Measurements from ENCODE around the gene CABLES2. TPM values are rescaled to one million over a fixed set of nuclear protein-coding genes. Genes with fewer than 3 reads are reported as not detected.

CABLES2 gene
- total RNA-seq, 4 donors from 2014 or later: 0.29 to 10.6 (median 2.6) TPM

DNA sequence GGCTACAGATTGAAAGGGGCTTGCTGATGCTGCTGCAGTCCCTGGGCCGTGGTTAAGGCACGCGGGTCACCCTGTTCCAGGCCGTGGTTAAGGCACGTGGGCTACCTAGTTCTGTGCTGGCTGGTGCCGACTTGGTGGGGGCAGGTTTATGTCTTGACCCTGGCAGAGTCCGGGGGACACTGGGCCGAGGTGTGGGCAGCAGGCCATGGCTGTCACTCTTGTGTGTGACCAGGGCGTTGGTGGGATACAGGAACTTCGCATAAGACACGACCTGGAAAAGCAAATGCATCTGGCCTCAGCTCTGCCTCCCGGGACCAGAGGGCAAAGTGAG lies 13.8 kb downstream of the CABLES2 start:
- TF ChIP-seq POLR2A (IDR thresholded peaks at IDR 0.05): no peak
- intact Hi-C loops (cut with DNase I; ENCODE audit: low total_unique reads): no loop called here

DNA sequence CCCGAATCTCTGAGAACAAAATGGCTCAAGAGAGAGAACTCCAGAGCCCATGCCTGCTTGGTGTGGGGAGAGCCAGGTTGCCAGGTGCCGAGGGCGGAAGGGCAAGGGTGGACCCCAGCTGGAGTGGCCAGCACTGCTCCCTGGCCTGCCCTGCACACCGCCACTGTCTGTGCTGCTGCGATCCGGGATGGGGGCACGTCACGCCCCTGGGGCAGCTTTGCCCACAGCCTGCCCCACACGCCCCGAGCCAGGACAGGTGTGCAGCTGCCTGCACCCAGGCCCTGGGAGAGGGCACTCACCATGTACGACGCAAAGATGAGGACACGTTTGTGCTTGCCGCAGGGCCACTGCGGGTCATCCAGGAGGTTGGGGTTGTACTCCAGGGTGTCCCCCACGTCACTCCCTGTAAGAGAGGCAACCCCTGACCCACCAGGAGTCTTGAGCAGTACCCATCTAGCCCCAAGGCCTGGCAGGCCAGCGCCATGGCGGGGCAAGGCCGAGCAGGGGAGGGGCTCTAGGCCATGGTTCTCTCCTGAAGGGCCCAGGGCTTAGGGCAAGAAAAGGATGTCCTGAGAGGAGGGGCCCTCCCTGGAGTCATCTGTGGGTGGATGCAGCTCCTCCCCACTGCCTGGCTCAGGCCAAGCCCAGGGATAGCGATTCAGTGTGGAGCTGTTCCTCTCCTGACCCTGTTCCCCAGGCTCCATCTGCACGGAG lies 14.3 kb downstream of the CABLES2 start:
- no peaks in the 10 kb centered on the region for H3K36me3 ChIP-seq
- H3K27me3 ChIP-seq: no peaks in the 10 kb centered on the region
- TF ChIP-seq, protein P1, sequence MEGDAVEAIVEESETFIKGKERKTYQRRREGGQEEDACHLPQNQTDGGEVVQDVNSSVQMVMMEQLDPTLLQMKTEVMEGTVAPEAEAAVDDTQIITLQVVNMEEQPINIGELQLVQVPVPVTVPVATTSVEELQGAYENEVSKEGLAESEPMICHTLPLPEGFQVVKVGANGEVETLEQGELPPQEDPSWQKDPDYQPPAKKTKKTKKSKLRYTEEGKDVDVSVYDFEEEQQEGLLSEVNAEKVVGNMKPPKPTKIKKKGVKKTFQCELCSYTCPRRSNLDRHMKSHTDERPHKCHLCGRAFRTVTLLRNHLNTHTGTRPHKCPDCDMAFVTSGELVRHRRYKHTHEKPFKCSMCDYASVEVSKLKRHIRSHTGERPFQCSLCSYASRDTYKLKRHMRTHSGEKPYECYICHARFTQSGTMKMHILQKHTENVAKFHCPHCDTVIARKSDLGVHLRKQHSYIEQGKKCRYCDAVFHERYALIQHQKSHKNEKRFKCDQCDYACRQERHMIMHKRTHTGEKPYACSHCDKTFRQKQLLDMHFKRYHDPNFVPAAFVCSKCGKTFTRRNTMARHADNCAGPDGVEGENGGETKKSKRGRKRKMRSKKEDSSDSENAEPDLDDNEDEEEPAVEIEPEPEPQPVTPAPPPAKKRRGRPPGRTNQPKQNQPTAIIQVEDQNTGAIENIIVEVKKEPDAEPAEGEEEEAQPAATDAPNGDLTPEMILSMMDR (IDR thresholded peaks at IDR 0.05): no peak
- TF ChIP-seq POLR2A (IDR thresholded peaks at IDR 0.05): no peak
- no peaks in the 10 kb centered on the region for H3K9me3 ChIP-seq
- no peak overlapping the region for H3K27ac ChIP-seq
- H3K4me1 ChIP-seq: peaks cover 3 to 5% of the 10 kb centered on the region in 2 donors
- intact Hi-C loops (cut with DNase I; ENCODE audit: low total_unique reads): no loop called here
- no peak for DNase-seq
- H3K4me3 ChIP-seq: no peak overlapping the region

More for the DNA sequence above, 13.8 kb downstream of the CABLES2 start:
- no peaks in the 10 kb centered on the region for H3K9me3 ChIP-seq
- H3K4me1 ChIP-seq: peaks cover 0 to 2% of the 10 kb centered on the region in 2 donors
- no peak overlapping the region for H3K27ac ChIP-seq
- no peak overlapping the region for H3K4me3 ChIP-seq
- no peaks in the 10 kb centered on the region for H3K27me3 ChIP-seq
- no peaks in the 10 kb centered on the region for H3K36me3 ChIP-seq
- no peak for DNase-seq

DNA sequence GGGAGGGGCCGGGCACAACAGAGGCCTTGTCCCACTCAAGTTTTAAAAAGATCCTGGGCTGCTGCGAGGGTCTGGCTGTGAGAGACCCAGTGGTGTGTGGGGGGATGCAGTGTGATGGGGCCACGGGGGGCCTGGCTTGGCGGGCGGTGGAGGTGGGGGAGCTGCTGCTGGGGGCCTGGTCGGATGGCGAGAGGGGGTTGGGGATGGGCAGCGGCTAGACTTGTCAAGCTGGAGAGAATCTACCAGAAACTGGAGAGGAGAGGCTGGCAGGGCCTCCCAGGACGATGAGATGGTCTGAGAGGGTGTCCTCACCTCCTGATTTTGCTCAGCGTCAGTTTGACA lies 15.0 kb downstream of the CABLES2 start:
- no peak for DNase-seq
- intact Hi-C loops (cut with DNase I; ENCODE audit: low total_unique reads): no loop called here
- H3K4me3 ChIP-seq: no peak overlapping the region
- peaks cover 5 to 7% of the 10 kb centered on the region in 2 donors for H3K4me1 ChIP-seq
- H3K9me3 ChIP-seq: no peaks in the 10 kb centered on the region
- no peaks in the 10 kb centered on the region for H3K36me3 ChIP-seq
- TF ChIP-seq, protein P1 (IDR thresholded peaks at IDR 0.05): no peak
- TF ChIP-seq POLR2A (IDR thresholded peaks at IDR 0.05): no peak
- H3K27ac ChIP-seq: no peak overlapping the region
- H3K27me3 ChIP-seq: no peaks in the 10 kb centered on the region

DNA sequence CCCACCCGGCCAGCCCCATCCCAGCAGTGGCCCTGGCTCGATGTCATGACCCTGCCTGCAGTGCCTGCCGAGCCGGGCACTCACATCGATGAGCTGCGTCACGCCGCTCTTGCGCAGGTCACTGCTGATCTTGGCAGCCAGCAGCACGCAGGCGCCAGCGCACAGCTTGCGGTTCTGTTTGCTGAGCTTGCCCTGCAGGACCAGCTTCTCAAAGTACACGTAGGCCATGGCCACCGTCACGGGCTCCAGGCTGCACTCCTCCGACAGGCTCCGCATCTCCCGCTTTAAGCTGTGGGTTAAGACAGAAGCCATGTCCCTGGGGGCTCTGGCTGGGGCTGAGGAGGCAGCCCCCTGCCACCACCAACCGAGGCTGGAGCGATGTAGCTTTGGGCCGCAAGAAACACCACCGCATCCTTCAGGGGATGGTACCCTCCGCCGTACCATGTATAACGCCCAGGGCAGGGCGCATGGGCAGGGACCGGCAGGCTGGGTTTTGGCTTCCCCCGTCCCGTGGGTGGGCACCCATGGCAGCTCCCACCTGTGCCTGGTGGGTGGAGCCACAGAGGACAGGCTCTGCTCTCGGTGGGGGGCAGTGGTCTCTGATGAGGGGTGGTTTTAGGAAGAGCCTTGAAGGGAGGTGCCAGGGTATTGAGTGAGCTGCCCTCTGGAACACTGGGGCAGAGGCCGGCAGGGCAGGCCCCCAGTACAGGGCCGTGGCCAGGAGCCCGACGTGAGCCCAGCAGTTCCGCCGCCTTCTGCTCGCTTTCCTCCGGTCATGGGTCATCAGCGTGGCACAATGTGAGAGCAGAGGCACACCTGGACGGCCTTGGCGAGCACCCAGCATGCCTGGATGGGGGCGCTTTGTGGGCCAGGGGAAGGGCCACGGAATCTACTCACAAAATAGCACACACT lies 15.7 kb downstream of the CABLES2 start:
- peaks cover 5 to 7% of the 10 kb centered on the region in 2 donors for H3K4me1 ChIP-seq
- H3K36me3 ChIP-seq: no peaks in the 10 kb centered on the region
- H3K27ac ChIP-seq: no peak overlapping the region
- no peak for DNase-seq
- intact Hi-C loops (cut with DNase I; ENCODE audit: low total_unique reads): no loop called here
- no peak for TF ChIP-seq POLR2A (IDR thresholded peaks at IDR 0.05)
- TF ChIP-seq, protein P1 (IDR thresholded peaks at IDR 0.05): no peak
- H3K27me3 ChIP-seq: no peaks in the 10 kb centered on the region
- no peaks in the 10 kb centered on the region for H3K9me3 ChIP-seq
- no peak overlapping the region for H3K4me3 ChIP-seq

DNA sequence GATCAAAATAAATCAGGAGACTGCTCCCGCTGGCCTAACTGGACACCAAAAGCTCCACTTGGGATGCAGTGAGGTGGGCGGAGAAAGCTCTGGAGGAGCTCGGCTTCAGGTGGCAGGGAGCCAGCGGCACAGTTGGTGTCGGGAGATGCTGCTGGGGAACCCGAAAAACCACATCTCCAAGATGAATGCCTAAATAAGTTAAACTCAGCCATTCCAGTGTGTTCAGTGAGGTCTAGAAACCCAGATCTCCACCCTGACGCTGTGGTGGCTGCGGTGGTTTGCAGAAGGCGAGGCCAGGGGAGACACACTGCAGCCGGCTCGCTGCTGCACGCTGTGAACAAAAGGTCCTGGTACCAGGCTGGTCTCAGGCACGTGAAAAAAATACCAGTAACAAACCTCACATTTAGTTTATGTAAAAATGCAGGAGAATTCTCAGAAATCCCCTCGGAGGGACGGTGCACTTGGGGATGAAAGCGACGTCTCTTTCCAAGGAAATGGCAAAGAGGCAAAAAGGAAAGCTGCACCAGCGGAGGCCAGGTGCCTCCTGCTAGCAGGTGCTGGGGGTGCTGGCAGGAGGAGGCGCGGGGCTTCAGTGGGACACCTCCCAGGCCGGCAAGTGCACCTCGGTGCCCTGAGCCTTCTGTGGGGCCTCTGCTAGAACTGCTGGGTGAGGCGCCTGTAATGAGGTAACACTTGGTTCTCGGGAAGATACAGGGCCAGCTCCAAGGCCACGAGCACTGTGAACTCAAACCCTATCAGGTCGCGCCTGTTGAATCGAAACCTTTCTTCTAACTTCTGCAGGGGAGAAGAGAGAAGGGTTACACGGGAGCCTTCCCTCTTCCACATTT lies 16.5 kb downstream of the CABLES2 start:
- H3K4me3 ChIP-seq: no peak overlapping the region
- intact Hi-C loops (cut with DNase I; ENCODE audit: low total_unique reads): no loop called here
- DNase-seq: no peak
- peaks cover 5 to 7% of the 10 kb centered on the region in 2 donors for H3K4me1 ChIP-seq
- no peak for TF ChIP-seq POLR2A (IDR thresholded peaks at IDR 0.05)
- TF ChIP-seq, protein P1 (IDR thresholded peaks at IDR 0.05): no peak
- H3K27ac ChIP-seq: no peak overlapping the region
- no peaks in the 10 kb centered on the region for H3K36me3 ChIP-seq
- H3K27me3 ChIP-seq: no peaks in the 10 kb centered on the region
- H3K9me3 ChIP-seq: no peaks in the 10 kb centered on the region

Data from uterus (tissue), 4 donors.